ENCODE data around the gene SULT4A1. TPM values are rescaled to one million over a fixed set of nuclear protein-coding genes. Genes with fewer than 3 reads are reported as not detected.

Gene SULT4A1
- total and polyA plus RNA-seq, 2 of the 4 experiments (the other 2 are of a cell fraction), result 1.1 to 5.2 TPM

- no peak overlapping the region for H4K8ac ChIP-seq (ENCODE audit: low read depth in 2 of 2, low read length in 2 of 2)
- no peak overlapping the region for H2BK20ac ChIP-seq (ENCODE audit: low read depth, low read length)
- no peaks in the 10 kb centered on the region for H4K20me1 ChIP-seq (ENCODE audit: insufficient read depth, low read length)
- ChIA-PET POLR2A (ENCODE audit: unreplicated experiment) (no interaction called here), CTCF (no interaction called here)
- no peak overlapping the region for H2BK15ac ChIP-seq (ENCODE audit: low read depth, low read length)
- DNase-seq, result no peak
- no peak for TF ChIP-seq MAZ (IDR thresholded peaks at IDR 0.05; ENCODE audit: borderline replicate concordance, low read depth, low read length)
- TF ChIP-seq POLR2A (IDR thresholded peaks at IDR 0.05; ENCODE audit: low read depth, low read length), result no peak
- TF ChIP-seq MAFK (IDR thresholded peaks at IDR 0.05; ENCODE audit: low read depth, low read length), result no peak
- TF ChIP-seq CEBPB (IDR thresholded peaks at IDR 0.05; ENCODE audit: low read depth, low read length), result no peak
- no peak for TF ChIP-seq SMC3 (IDR thresholded peaks at IDR 0.05; ENCODE audit: low read depth, low read length)
- H3K56ac ChIP-seq (ENCODE audit: extremely low read depth, insufficient read depth, low read length), result no peak overlapping the region
- no peak overlapping the region for H2AK9ac ChIP-seq (replicated peaks; ENCODE audit: low read depth, low read length, poor library complexity)
- WGBS, 2 experiments (ENCODE audit: extremely low coverage in 2 of 2, insufficient read length in 1 of 2), result no CpG with 5 or more reads among the region's 1 CpG
- no peak overlapping the region for H3K14ac ChIP-seq (replicated peaks; ENCODE audit: low read depth, low read length)
- H3K4me2 ChIP-seq (ENCODE audit: low read depth, low read length), result no peak overlapping the region
- H2AFZ ChIP-seq (replicated peaks; ENCODE audit: low read length, poor library complexity), result no peak overlapping the region
- no peak overlapping the region for H4K91ac ChIP-seq (ENCODE audit: insufficient read depth, low read depth, low read length)
- dilution Hi-C loops (cut with HindIII; ENCODE audit: low sequenced_read_pairs, unreplicated experiment), result no loop called here
- H3K9ac ChIP-seq (ENCODE audit: low read depth, low read length), result no peak overlapping the region
- intact Hi-C loops (cut with micrococcal nuclease), result no loop called here
- no peaks in the 10 kb centered on the region for H3K36me3 ChIP-seq (ENCODE audit: control insufficient read depth, insufficient read depth, low read length)
- no peak overlapping the region for H3K27ac ChIP-seq (ENCODE audit: insufficient read depth, low read length)
- H3K9me3 ChIP-seq (ENCODE audit: control insufficient read depth, insufficient read depth, low read length), result no peaks in the 10 kb centered on the region
- no peak overlapping the region for H3K4me3 ChIP-seq (ENCODE audit: insufficient read depth, low read depth, low read length)
- no peak overlapping the region for H4K5ac ChIP-seq (ENCODE audit: low read depth, low read length)
- no peaks in the 10 kb centered on the region for H3K4me1 ChIP-seq (ENCODE audit: control insufficient read depth, insufficient read depth, low read length)
- no peaks in the 10 kb centered on the region for H3K79me1 ChIP-seq (ENCODE audit: low read depth in 1 of 2, low read length in 2 of 2)
- no peak overlapping the region for H3K18ac ChIP-seq (ENCODE audit: low read depth, low read length)
- in situ Hi-C loops (cut with MboI; ENCODE audit: low sequenced_read_pairs), result no loop called here
- H2AK5ac ChIP-seq (ENCODE audit: low read depth, low read length), result no peak overlapping the region
- no peak overlapping the region for H2BK5ac ChIP-seq (ENCODE audit: low read depth, low read length, poor library complexity, severe bottlenecking)
- no TSS peak for BruUV-seq (replicated peaks)
- no peak overlapping the region for H3K4ac ChIP-seq (ENCODE audit: low read depth, low read length)
- H2BK120ac ChIP-seq (ENCODE audit: low read depth, low read length), result no peak overlapping the region
- no peak overlapping the region for H3K23ac ChIP-seq (ENCODE audit: low read depth, low read length)
- H3K27me3 ChIP-seq (ENCODE audit: control insufficient read depth, insufficient read depth, low read length), result peaks cover 3% of the 10 kb centered on the region; the same call in 1 of the 2 replicates
- no peak for ATAC-seq (ENCODE audit: low read depth)
- no peaks in the 10 kb centered on the region for H3K9me1 ChIP-seq (ENCODE audit: insufficient read depth, low read length)
Measured at GRCh38 chr22:43800970-43801369, 61.3 kb downstream of the SULT4A1 start.
